DOHH2 (cell line): Measurements from ENCODE around the gene SMC1B.

Experiments
- H3F3A ChIP-seq: fragments of 200-600 bp; sonication (generic), shearing (Covaris generic); 2 replicates; pipeline ENCODE4 v1.6.0; 2016; ENCODE audit warnings: antibody characterized with exemption, mild to moderate bottlenecking; ENCODE audit not compliant: control insufficient read depth, insufficient read depth
- H3K27ac ChIP-seq: fragments of 200-600 bp; sonication (generic); 2 replicates; pipeline ENCODE4 v1.5.1; 2014; ENCODE audit warnings: low read depth, mild to moderate bottlenecking, low read length, moderate library complexity
- H3K27me3 ChIP-seq: fragments of 200-600 bp; sonication (generic); 2 replicates; pipeline ENCODE4 v1.6.1; 2014; ENCODE audit warnings: mild to moderate bottlenecking, low read length, mixed read lengths; ENCODE audit not compliant: control insufficient read depth
- H3K36me3 ChIP-seq: fragments of 200-600 bp; sonication (generic); 2 replicates; pipeline ENCODE4 v1.6.1; 2014; ENCODE audit warnings: mild to moderate bottlenecking, low read length, moderate library complexity, mixed read lengths; ENCODE audit not compliant: control insufficient read depth
- H3K4me1 ChIP-seq: fragments of 200-600 bp; sonication (generic); 2 replicates; pipeline ENCODE4 v1.6.1; 2014; ENCODE audit warnings: mild to moderate bottlenecking, low read length, mixed read lengths; ENCODE audit not compliant: control insufficient read depth
- H3K4me2 ChIP-seq: fragments of 200-600 bp; sonication (generic); 2 replicates; pipeline ENCODE4 v1.6.0; 2014; ENCODE audit warnings: mild to moderate bottlenecking, low read length, moderate library complexity
- H3K4me3 ChIP-seq: fragments of 200-600 bp; sonication (generic); 2 replicates; pipeline ENCODE4 v1.5.1; 2014; ENCODE audit warnings: mild to moderate bottlenecking, low read length, mixed read lengths
- H3K79me2 ChIP-seq: fragments of 200-600 bp; sonication (generic); 2 replicates; pipeline ENCODE4 v1.6.1; 2014; ENCODE audit warnings: mild to moderate bottlenecking, low read length, mixed read lengths; ENCODE audit not compliant: control insufficient read depth
- H3K9me2 ChIP-seq: fragments of 200-600 bp; sonication (generic); replicated peaks from 2 replicates; pipeline ENCODE4 v1.6.1; 2014; ENCODE audit warnings: mild to moderate bottlenecking, low read length, mixed read lengths; ENCODE audit not compliant: control insufficient read depth
- H3K9me3 ChIP-seq: fragments of 200-600 bp; sonication (generic); 2 replicates; pipeline ENCODE4 v1.6.1; 2014; ENCODE audit warnings: antibody characterized with exemption, low read length, mixed read lengths; ENCODE audit not compliant: control insufficient read depth, insufficient read depth
- H4K20me1 ChIP-seq: fragments of 200-600 bp; sonication (generic); 2 replicates; pipeline ENCODE4 v1.6.0; 2014; ENCODE audit warnings: low read depth, mild to moderate bottlenecking, antibody characterized with exemption, low read length, moderate library complexity; ENCODE audit not compliant: control insufficient read depth, insufficient read depth
- EZH2phosphoT487 ChIP-seq: fragments of 200-600 bp; sonication (generic); IDR thresholded peaks from 2 replicates; pipeline ENCODE4 v1.6.1; 2017; ENCODE audit warnings: borderline replicate concordance, mild to moderate bottlenecking, antibody characterized with exemption, low read length, moderate library complexity, mixed read lengths
- TF ChIP-seq, protein P1 (sequence below): fragments of 200-600 bp; sonication (generic); IDR thresholded peaks from one replicate; pipeline ENCODE4 v1.5.1; 2014; ENCODE audit warnings: antibody characterized with exemption, mild to moderate bottlenecking, low read depth, low read length; ENCODE audit not compliant: poor library complexity, severe bottlenecking

Gene SMC1B

GRCh38 chr22:45422237-45422983 is 9.0 kb upstream of the SMC1B start:
- Histone ChIP-seq H3K36me3 (no peaks in the 10 kb centered on the region), H3K9me2 (no peaks in the 10 kb centered on the region), H4K20me1 (no peaks in the 10 kb centered on the region), H3K27me3 (no peaks in the 10 kb centered on the region; the same call in 1 of the 2 replicates), H3K9me3 (no peaks in the 10 kb centered on the region), H3K27ac (no peak overlapping the region), H3K4me2 (no peak overlapping the region), H3K4me3 (no peak overlapping the region), H3F3A (no peaks in the 10 kb centered on the region), H3K79me2 (no peaks in the 10 kb centered on the region), H3K4me1 (no peaks in the 10 kb centered on the region)
- TF ChIP-seq, protein P1, sequence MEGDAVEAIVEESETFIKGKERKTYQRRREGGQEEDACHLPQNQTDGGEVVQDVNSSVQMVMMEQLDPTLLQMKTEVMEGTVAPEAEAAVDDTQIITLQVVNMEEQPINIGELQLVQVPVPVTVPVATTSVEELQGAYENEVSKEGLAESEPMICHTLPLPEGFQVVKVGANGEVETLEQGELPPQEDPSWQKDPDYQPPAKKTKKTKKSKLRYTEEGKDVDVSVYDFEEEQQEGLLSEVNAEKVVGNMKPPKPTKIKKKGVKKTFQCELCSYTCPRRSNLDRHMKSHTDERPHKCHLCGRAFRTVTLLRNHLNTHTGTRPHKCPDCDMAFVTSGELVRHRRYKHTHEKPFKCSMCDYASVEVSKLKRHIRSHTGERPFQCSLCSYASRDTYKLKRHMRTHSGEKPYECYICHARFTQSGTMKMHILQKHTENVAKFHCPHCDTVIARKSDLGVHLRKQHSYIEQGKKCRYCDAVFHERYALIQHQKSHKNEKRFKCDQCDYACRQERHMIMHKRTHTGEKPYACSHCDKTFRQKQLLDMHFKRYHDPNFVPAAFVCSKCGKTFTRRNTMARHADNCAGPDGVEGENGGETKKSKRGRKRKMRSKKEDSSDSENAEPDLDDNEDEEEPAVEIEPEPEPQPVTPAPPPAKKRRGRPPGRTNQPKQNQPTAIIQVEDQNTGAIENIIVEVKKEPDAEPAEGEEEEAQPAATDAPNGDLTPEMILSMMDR = no peak
- no peak for TF ChIP-seq EZH2phosphoT487

- Histone ChIP-seq H3K36me3 (no peaks in the 10 kb centered on the region), H3K79me2 (no peaks in the 10 kb centered on the region), H3K4me3 (no peak overlapping the region), H4K20me1 (no peaks in the 10 kb centered on the region), H3K9me3 (no peaks in the 10 kb centered on the region), H3K4me1 (no peaks in the 10 kb centered on the region), H3K9me2 (no peaks in the 10 kb centered on the region), H3K27ac (no peak overlapping the region), H3K4me2 (no peak overlapping the region), H3F3A (no peaks in the 10 kb centered on the region), H3K27me3 (no peaks in the 10 kb centered on the region; the same call in 1 of the 2 replicates)
- no peak for TF ChIP-seq EZH2phosphoT487
- TF ChIP-seq, protein P1 = no peak
These were observed 8.1 kb upstream of the SMC1B start for GRCh38 chr22:45421349-45422055.

GRCh38 chr22:45420539-45420938 is 7.1 kb upstream of the SMC1B start:
- Histone ChIP-seq H3K27ac (no peak overlapping the region), H3K4me1 (no peaks in the 10 kb centered on the region), H3K9me2 (no peaks in the 10 kb centered on the region), H3K79me2 (no peaks in the 10 kb centered on the region), H3K4me3 (no peak overlapping the region), H3F3A (no peaks in the 10 kb centered on the region), H4K20me1 (no peaks in the 10 kb centered on the region), H3K4me2 (no peak overlapping the region), H3K27me3 (no peaks in the 10 kb centered on the region; the same call in 1 of the 2 replicates), H3K36me3 (no peaks in the 10 kb centered on the region), H3K9me3 (no peaks in the 10 kb centered on the region)
- no peak for TF ChIP-seq EZH2phosphoT487
- TF ChIP-seq, protein P1 = no peak
